Gastrocnemius medialis (tissue), 4 donors: ENCODE data around the gene KRT85. TPM values are rescaled to one million over a fixed set of nuclear protein-coding genes. Genes with fewer than 3 reads are reported as not detected.

Source experiments
- ATAC-seq, 2 donors: fragments of 150-250 bp; one replicate each; pipeline ENCODE4 v1.9.1; 2016
- DNase-seq, 2 donors: peaks; one replicate each; pipeline ENCODE4 v3.0.0-alpha.2; 2019
- H3K27ac ChIP-seq, 4 donors: fragments of 200-600 bp; sonication (generic); 1 replicate in 1 of 4; 2 replicates in 3 of 4; pipeline ENCODE4 v1.5.1; 2016 to 2018; ENCODE audit warnings: mild to moderate bottlenecking in 2 of 4, moderate library complexity in 1 of 4
- H3K27me3 ChIP-seq, 3 donors: fragments of 200-600 bp; sonication (generic) in 2 of 3; 1 replicate in 1 of 3; 2 replicates in 2 of 3; pipeline versions ENCODE4 v1.5.1 to v1.6.0; 2016 to 2019; ENCODE audit warnings: mild to moderate bottlenecking in 1 of 3, moderate library complexity in 1 of 3
- H3K36me3 ChIP-seq, 2 donors: fragments of 200-600 bp; sonication (generic) in 1 of 2; one replicate each; pipeline ENCODE4 v1.5.1; 2017 to 2018
- H3K4me1 ChIP-seq, 2 donors: fragments of 200-600 bp; sonication (generic) in 1 of 2; one replicate each; pipeline ENCODE4 v1.5.1; 2016 to 2017; ENCODE audit warnings: mild to moderate bottlenecking in 2 of 2
- H3K4me3 ChIP-seq, 4 donors: fragments of 200-600 bp; sonication (generic) in 3 of 4; 1 replicate in 1 of 4; 2 replicates in 3 of 4; pipeline ENCODE4 v1.5.1; 2016 to 2019; ENCODE audit warnings: mild to moderate bottlenecking in 2 of 4
- H3K9me3 ChIP-seq, 3 donors: fragments of 200-600 bp; sonication (generic) in 2 of 3; 1 replicate in 1 of 3; 2 replicates in 2 of 3; pipeline ENCODE4 v1.5.1; 2016 to 2019
- CTCF ChIP-seq, 5 experiments: fragments of 450-650 bp in 3 of 5; fragments of 200-600 bp in 2 of 5; sonication (generic) in 2 of 5; IDR thresholded peaks in 4 of 5; conservative IDR thresholded peaks in 1 of 5; 1 replicate in 4 of 5; 2 replicates in 1 of 5; pipeline ENCODE4 v1.5.1; 2016 to 2019; ENCODE audit warnings: antibody characterized with exemption in 5 of 5, mild to moderate bottlenecking in 3 of 5, moderate library complexity in 3 of 5
- POLR2A ChIP-seq, 2 donors: fragments of 450-650 bp; IDR thresholded peaks; one replicate each; pipeline ENCODE4 v1.6.1; 2017; ENCODE audit warnings: antibody characterized with exemption in 2 of 2, mild to moderate bottlenecking in 2 of 2, moderate library complexity in 2 of 2
- in situ Hi-C, 4 donors: fragments of 200-750 bp; cut with MboI; loops; one replicate each; pipeline versions ENCODE4 v1.15.0 to v1.8.0; 2017; ENCODE audit warnings: low sequenced_read_pairs in 4 of 4
- intact Hi-C: fragments of 100-400 bp; cut with DNase I; formaldehyde crosslinking; loops from one replicate; pipeline ENCODE4 v1.15.1; 2023; ENCODE audit warnings: low total_unique reads
- total RNA-seq, 4 donors: library from RNA; depleted of rRNA; stranded (reverse); fragments of >200 nt; gene quantifications; one replicate each; pipeline versions ENCODE4 v1.1.0 to v1.2.3, GENCODE V29; 2016

KRT85 gene
- total RNA-seq, 4 donors from 2014 or later = not detected

- Histone ChIP-seq H3K4me3 (no peak overlapping the region), H3K4me1 (no peaks in the 10 kb centered on the region), H3K27ac (no peak overlapping the region), H3K36me3 (no peaks in the 10 kb centered on the region), H3K27me3 (peaks cover 0 to 20% (median 0%) of the 10 kb centered on the region in 3 donors), H3K9me3 (no peaks in the 10 kb centered on the region)
- intact Hi-C loops = no loop called here
- in situ Hi-C loops = loop anchor here in 1 of 4 donors (25.0 kb wide), 1 partner anchor 595 kb away; no protein-coding TSS in a partner anchor
- DNase-seq (no peak), ATAC-seq (no peak)
- TF ChIP-seq CTCF (IDR thresholded peaks at IDR 0.05 in 4 of 5, conservative IDR thresholded peaks at IDR 0.05 in 1 of 5) (no peak), POLR2A (IDR thresholded peaks at IDR 0.05) (no peak)
These were observed 25.3 kb upstream of the KRT85 start for GRCh38 chr12:52392465-52393007.

DNA sequence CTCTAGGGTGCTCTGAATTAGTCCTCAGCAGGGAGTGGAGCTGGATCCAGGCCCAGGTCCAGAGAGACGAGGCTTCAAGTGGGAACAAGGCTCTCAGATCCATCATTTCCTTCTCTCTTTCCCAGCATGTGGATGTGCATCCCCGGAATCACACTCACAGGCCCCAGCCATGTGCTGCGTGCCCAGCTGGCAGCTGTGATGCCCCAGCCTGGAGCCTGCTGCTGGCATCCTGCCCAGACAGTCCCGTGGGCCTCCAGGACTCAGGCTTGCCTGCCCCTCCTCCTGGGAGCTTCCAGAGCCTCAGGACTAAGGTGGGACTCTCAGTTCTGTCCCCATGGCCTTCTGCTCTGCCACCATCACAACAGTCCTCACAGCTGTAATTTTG lies 24.3 kb upstream of the KRT85 start:
- H3K9me3 ChIP-seq = no peaks in the 10 kb centered on the region
- H3K27ac ChIP-seq = no peak overlapping the region
- H3K4me1 ChIP-seq = no peaks in the 10 kb centered on the region
- in situ Hi-C loops (loop anchor here in 1 of 4 donors (25.0 kb wide), 1 partner anchor 596 kb away; no protein-coding TSS in a partner anchor), intact Hi-C loops (no loop called here)
- H3K36me3 ChIP-seq = no peaks in the 10 kb centered on the region
- peaks cover 0 to 15% (median 0%) of the 10 kb centered on the region in 3 donors for H3K27me3 ChIP-seq
- peak in 1 of 2 donors; percentile 29 for DNase-seq
- TF ChIP-seq POLR2A (IDR thresholded peaks at IDR 0.05) = no peak
- no peak for TF ChIP-seq CTCF (IDR thresholded peaks at IDR 0.05 in 4 of 5, conservative IDR thresholded peaks at IDR 0.05 in 1 of 5)
- peak in 1 of 2 donors; percentile 26 for ATAC-seq
- H3K4me3 ChIP-seq = no peak overlapping the region

- no peak for ATAC-seq
- peaks cover 0 to 13% (median 0%) of the 10 kb centered on the region in 3 donors for H3K27me3 ChIP-seq
- H3K9me3 ChIP-seq = no peaks in the 10 kb centered on the region
- no peak overlapping the region for H3K27ac ChIP-seq
- H3K36me3 ChIP-seq = no peaks in the 10 kb centered on the region
- no peak overlapping the region for H3K4me3 ChIP-seq
- intact Hi-C loops (no loop called here), in situ Hi-C loops (loop anchor here in 1 of 4 donors (25.0 kb wide), 1 partner anchor 596 kb away; no protein-coding TSS in a partner anchor)
- DNase-seq = no peak
- TF ChIP-seq POLR2A (IDR thresholded peaks at IDR 0.05) (no peak), CTCF (IDR thresholded peaks at IDR 0.05 in 4 of 5, conservative IDR thresholded peaks at IDR 0.05 in 1 of 5) (peak in 1 of 5 experiments; percentile 27)
- H3K4me1 ChIP-seq = no peaks in the 10 kb centered on the region
These were observed 23.7 kb upstream of the KRT85 start for GRCh38 chr12:52390739-52391617.

DNA sequence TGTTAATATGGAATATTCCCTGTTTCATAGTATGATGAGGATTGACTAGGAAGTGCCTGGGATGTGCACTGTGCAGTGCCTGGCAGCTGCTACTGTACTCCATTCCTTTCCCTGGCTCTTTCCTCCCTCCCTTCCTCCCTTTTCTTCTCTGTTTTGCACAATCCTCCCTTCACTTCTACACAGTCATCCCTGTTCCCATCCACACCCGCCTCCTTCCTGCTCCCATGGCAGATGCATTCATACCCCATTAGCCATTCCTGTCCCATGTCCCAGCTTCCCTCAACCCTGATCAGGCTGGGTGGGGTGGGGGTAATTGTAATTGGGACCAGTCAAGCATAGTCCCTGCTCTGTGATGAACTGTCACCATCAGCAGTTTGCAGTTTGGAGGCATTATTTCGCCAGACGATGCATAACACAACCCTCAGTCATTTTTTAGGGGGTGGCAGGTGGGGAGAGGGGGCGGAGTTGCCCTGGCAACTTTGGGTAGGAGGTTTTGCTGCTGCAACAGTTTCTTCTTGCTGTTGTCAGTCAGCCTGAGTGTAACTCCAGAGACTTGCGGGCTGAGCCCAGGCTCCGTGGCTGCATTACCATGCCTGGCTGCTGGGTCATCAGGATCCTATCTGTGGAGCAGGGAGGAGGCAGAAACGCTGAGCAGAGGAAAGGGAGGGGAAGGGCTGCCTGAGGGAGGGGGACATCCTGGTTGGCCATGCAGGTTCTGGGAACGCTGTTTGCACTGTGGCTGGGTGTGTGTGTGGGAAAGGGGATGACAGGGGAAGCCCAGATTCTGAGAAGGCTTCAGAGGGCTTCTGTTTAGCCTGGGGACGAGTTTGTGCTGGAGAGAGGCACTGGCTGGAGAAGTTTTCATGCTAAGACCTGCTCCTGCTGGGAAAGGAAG lies 22.3 kb upstream of the KRT85 start:
- H3K4me3 ChIP-seq = no peak overlapping the region
- intact Hi-C loops = no loop called here
- no peak overlapping the region for H3K27ac ChIP-seq
- no peaks in the 10 kb centered on the region for H3K9me3 ChIP-seq
- DNase-seq (no peak), ATAC-seq (no peak)
- no peaks in the 10 kb centered on the region for H3K4me1 ChIP-seq
- TF ChIP-seq POLR2A (IDR thresholded peaks at IDR 0.05) = no peak
- peaks cover 0 to 13% (median 0%) of the 10 kb centered on the region in 3 donors for H3K27me3 ChIP-seq
- H3K36me3 ChIP-seq = no peaks in the 10 kb centered on the region
- in situ Hi-C loops = loop anchor here in 1 of 4 donors (25.0 kb wide), 1 partner anchor 598 kb away; no protein-coding TSS in a partner anchor
